NCI-H1417 (cell line): Measurements from ENCODE around the gene GLP1R.

Experiments
- DNase-seq, 3 experiments: peaks; one replicate each; lab custom pipeline; 2025; lab: John Stamatoyannopoulos, UW

Gene GLP1R

GRCh38 chr6:39044181-39044580 is 4.4 kb upstream of the GLP1R start:
- no peak for DNase-seq

- DNase-seq: no peak
These were observed 900 bp upstream of the GLP1R start for GRCh38 chr6:39047434-39048327.

GRCh38 chr6:39049575-39050283 is 1.1 kb downstream of the GLP1R start:
- DNase-seq: no peak

- DNase-seq: no peak
These were observed 2.0 kb downstream of the GLP1R start for GRCh38 chr6:39050453-39051112.

- no peak for DNase-seq
These were observed 3.0 kb downstream of the GLP1R start for GRCh38 chr6:39051399-39052122.

GRCh38 chr6:39053016-39053624 is 4.5 kb downstream of the GLP1R start:
- no peak for DNase-seq

- no peak for DNase-seq
These were observed 5.4 kb downstream of the GLP1R start for GRCh38 chr6:39053854-39054576.

GRCh38 chr6:39054577-39055142 is 6.1 kb downstream of the GLP1R start:
- no peak for DNase-seq

- no peak for DNase-seq
These were observed 7.1 kb downstream of the GLP1R start for GRCh38 chr6:39055661-39056060.

- no peak for DNase-seq
These were observed 7.6 kb downstream of the GLP1R start for GRCh38 chr6:39056191-39056590.

- DNase-seq: no peak
These were observed 8.1 kb downstream of the GLP1R start for GRCh38 chr6:39056681-39057080.

- DNase-seq: no peak
These were observed 8.9 kb downstream of the GLP1R start for GRCh38 chr6:39057251-39058155.

GRCh38 chr6:39058471-39059147 is 10.0 kb downstream of the GLP1R start:
- DNase-seq: no peak

GRCh38 chr6:39059496-39060310 is 11.1 kb downstream of the GLP1R start:
- peak in 2 of 3 experiments; percentile 84 to 96 for DNase-seq

GRCh38 chr6:39060467-39061160 is 12.0 kb downstream of the GLP1R start:
- DNase-seq: no peak

GRCh38 chr6:39061182-39061581 is 12.6 kb downstream of the GLP1R start:
- peak; percentile 57 to 80 (median 61) for DNase-seq

- DNase-seq: no peak
These were observed 13.0 kb downstream of the GLP1R start for GRCh38 chr6:39061588-39061987.
